ENCODE results near the gene ELOF1. TPM values are rescaled to one million over a fixed set of nuclear protein-coding genes. Genes with fewer than 3 reads are reported as not detected.
"Not testable (repeated sequence)": the region's sequence is repeated elsewhere in the genome, so short reads cannot be mapped to it uniquely, and the experiment has no call there.

Gene ELOF1
- total RNA-seq, 2 experiments from 2014 or later, result 48.0 to 53.7 TPM

- ATAC-seq, result no peak
- no peak overlapping the region for H3K4me3 Mint-ChIP-seq
- POLR2A ChIA-PET, result no interaction called here
These were observed 11.0 kb upstream of the ELOF1 start for GRCh38 chr19:11570039-11570462.

GRCh38 chr19:11566164-11566563, 7.1 kb upstream of the ELOF1 start:
- H3K27me3 Mint-ChIP-seq, result no peaks in the 10 kb centered on the region
- H3K9me3 Mint-ChIP-seq (ENCODE audit: low read depth), result no peaks in the 10 kb centered on the region
- ChIA-PET CTCF (no interaction called here), POLR2A (no interaction called here)
- peaks cover 2% of the 10 kb centered on the region for H3K36me3 Mint-ChIP-seq (ENCODE audit: low read depth)
- DNase-seq, result no peak
- ATAC-seq, result no peak
- peaks cover 11% of the 10 kb centered on the region for H3K4me1 Mint-ChIP-seq
- H3K4me3 Mint-ChIP-seq, result no peak overlapping the region
- intact Hi-C loops (cut with DNase I, micrococcal nuclease), result no loop called here
- no peak overlapping the region for H3K27ac Mint-ChIP-seq

More at GRCh38 chr19:11570039-11570462, 11.0 kb upstream of the ELOF1 start:
- no peaks in the 10 kb centered on the region for H3K9me3 Mint-ChIP-seq (ENCODE audit: low read depth)
- peaks cover 7% of the 10 kb centered on the region for H3K4me1 Mint-ChIP-seq
- CTCF ChIA-PET, result no interaction called here
- peaks cover 2% of the 10 kb centered on the region for H3K36me3 Mint-ChIP-seq (ENCODE audit: low read depth)
- intact Hi-C loops (cut with DNase I, micrococcal nuclease), result no loop called here
- DNase-seq, result no peak
- no peak overlapping the region for H3K27ac Mint-ChIP-seq
- no peaks in the 10 kb centered on the region for H3K27me3 Mint-ChIP-seq

GRCh38 chr19:11565649-11565980, 6.6 kb upstream of the ELOF1 start:
- POLR2A ChIA-PET; H3K36me3 Mint-ChIP-seq (ENCODE audit: low read depth); H3K4me3 Mint-ChIP-seq; ATAC-seq; H3K9me3 Mint-ChIP-seq (ENCODE audit: low read depth); H3K27ac Mint-ChIP-seq; H3K27me3 Mint-ChIP-seq; CTCF ChIA-PET; intact Hi-C loops (cut with DNase I, micrococcal nuclease); DNase-seq: not testable (repeated sequence)
- H3K4me1 Mint-ChIP-seq, result peaks cover 15% of the 10 kb centered on the region

GRCh38 chr19:11564082-11564807, 5.2 kb upstream of the ELOF1 start:
- intact Hi-C loops (cut with DNase I, micrococcal nuclease); H3K27me3 Mint-ChIP-seq; H3K36me3 Mint-ChIP-seq (ENCODE audit: low read depth); H3K27ac Mint-ChIP-seq; ATAC-seq; H3K9me3 Mint-ChIP-seq (ENCODE audit: low read depth); H3K4me3 Mint-ChIP-seq; POLR2A ChIA-PET; DNase-seq: not testable (repeated sequence)
- CTCF ChIA-PET, result interaction anchor here (0.7 to 1.0 kb wide), 3 partner anchors 15 to 1611 kb away, joined by 3 read pairs; no protein-coding TSS in a partner anchor
- H3K4me1 Mint-ChIP-seq, result peaks cover 22% of the 10 kb centered on the region

GRCh38 chr19:11563532-11563931, 4.5 kb upstream of the ELOF1 start:
- DNase-seq (no peak), ATAC-seq (no peak)
- Mint-ChIP-seq H3K9me3 (ENCODE audit: low read depth) (no peaks in the 10 kb centered on the region), H3K27me3 (no peaks in the 10 kb centered on the region), H3K27ac (peak overlapping the region; percentile 38), H3K4me3 (no peak overlapping the region), H3K36me3 (ENCODE audit: low read depth) (peaks cover 7% of the 10 kb centered on the region), H3K4me1 (peaks cover 24% of the 10 kb centered on the region)
- CTCF ChIA-PET, result interaction anchor here (1.0 to 1.2 kb wide), 2 partner anchors 16 to 28 kb away, joined by 3 to 4 read pairs; no protein-coding TSS in a partner anchor
- intact Hi-C loops (cut with DNase I, micrococcal nuclease), result no loop called here
- POLR2A ChIA-PET, result no interaction called here

- ATAC-seq (peak; percentile 65), DNase-seq (peak; percentile 78)
- Mint-ChIP-seq H3K27me3 (no peaks in the 10 kb centered on the region), H3K36me3 (ENCODE audit: low read depth) (peaks cover 15% of the 10 kb centered on the region), H3K4me3 (peak overlapping the region; percentile 90), H3K27ac (peak overlapping the region; percentile 81), H3K4me1 (peaks cover 38% of the 10 kb centered on the region), H3K9me3 (ENCODE audit: low read depth) (no peaks in the 10 kb centered on the region)
- ChIA-PET CTCF (interaction anchor here (0.6 to 2.1 kb wide), 11 partner anchors 8 to 78 kb away, joined by 3 to 13 read pairs (median 4); partner anchors contain the start of gene ECSIT), POLR2A (interaction anchor here (0.5 kb wide), 1 partner anchor 1310 kb away, joined by 3 read pairs; no protein-coding TSS in a partner anchor)
- intact Hi-C loops (cut with DNase I, micrococcal nuclease), result loop anchor here (1.0 kb wide), 3 partner anchors 21 to 470 kb away; no protein-coding TSS in a partner anchor
These were observed 1.5 kb upstream of the ELOF1 start for GRCh38 chr19:11560404-11561051.

GRCh38 chr19:11556634-11557420, 2.2 kb downstream of the ELOF1 start:
- H3K27me3 Mint-ChIP-seq, result no peaks in the 10 kb centered on the region

GRCh38 chr19:11555246-11555645, 3.8 kb downstream of the ELOF1 start:
- CTCF ChIA-PET, result no interaction called here
- Mint-ChIP-seq H3K27me3 (no peaks in the 10 kb centered on the region), H3K4me1 (peaks cover 33% of the 10 kb centered on the region), H3K4me3 (no peak overlapping the region), H3K9me3 (ENCODE audit: low read depth) (no peaks in the 10 kb centered on the region), H3K27ac (peak overlapping the region; percentile 51), H3K36me3 (ENCODE audit: low read depth) (peaks cover 28% of the 10 kb centered on the region)
- POLR2A ChIA-PET, result no interaction called here
- ATAC-seq (no peak), DNase-seq (no peak)
- intact Hi-C loops (cut with DNase I, micrococcal nuclease), result no loop called here

More at GRCh38 chr19:11556634-11557420, 2.2 kb downstream of the ELOF1 start:
- Mint-ChIP-seq H3K4me1 (peaks cover 41% of the 10 kb centered on the region), H3K4me3 (peak overlapping the region; percentile 90), H3K36me3 (ENCODE audit: low read depth) (peaks cover 28% of the 10 kb centered on the region), H3K9me3 (ENCODE audit: low read depth) (no peaks in the 10 kb centered on the region), H3K27ac (peak overlapping the region; percentile 45)
- no peak for DNase-seq
- POLR2A ChIA-PET, result interaction anchor here (0.5 kb wide), 1 partner anchor 119 kb away, joined by 3 read pairs; no protein-coding TSS in a partner anchor
- intact Hi-C loops (cut with DNase I, micrococcal nuclease), result no loop called here
- CTCF ChIA-PET, result interaction anchor here (0.7 to 1.5 kb wide), 2 partner anchors 25 to 65 kb away, joined by 3 to 4 read pairs; no protein-coding TSS in a partner anchor
- ATAC-seq, result no peak

GRCh38 chr19:11554160-11554559, 4.9 kb downstream of the ELOF1 start:
- Mint-ChIP-seq H3K36me3 (ENCODE audit: low read depth) (peaks cover 25% of the 10 kb centered on the region), H3K27me3 (no peaks in the 10 kb centered on the region)
- POLR2A ChIA-PET, result no interaction called here

GRCh38 chr19:11552666-11553372, 6.2 kb downstream of the ELOF1 start:
- ATAC-seq (no peak), DNase-seq (no peak)
- Mint-ChIP-seq H3K36me3 (ENCODE audit: low read depth) (peaks cover 20% of the 10 kb centered on the region), H3K9me3 (ENCODE audit: low read depth) (no peaks in the 10 kb centered on the region), H3K4me3 (no peak overlapping the region), H3K27ac (no peak overlapping the region), H3K27me3 (no peaks in the 10 kb centered on the region), H3K4me1 (peaks cover 22% of the 10 kb centered on the region)
- ChIA-PET POLR2A (no interaction called here), CTCF (no interaction called here)
- intact Hi-C loops (cut with DNase I, micrococcal nuclease), result no loop called here

More at GRCh38 chr19:11554160-11554559, 4.9 kb downstream of the ELOF1 start:
- ATAC-seq (no peak), DNase-seq (peak; percentile 42)
- H3K9me3 Mint-ChIP-seq (ENCODE audit: low read depth), result no peaks in the 10 kb centered on the region
- intact Hi-C loops (cut with DNase I, micrococcal nuclease), result no loop called here
- CTCF ChIA-PET, result interaction anchor here (0.9 to 1.1 kb wide), 2 partner anchors 26 to 71 kb away, joined by 3 to 6 read pairs; partner anchors contain the start of gene ECSIT
- H3K4me1 Mint-ChIP-seq, result peaks cover 28% of the 10 kb centered on the region
- peak overlapping the region; percentile 48 for H3K27ac Mint-ChIP-seq
- no peak overlapping the region for H3K4me3 Mint-ChIP-seq
